ENCODE measurements around the gene APH1B.

APH1B gene

DNA sequence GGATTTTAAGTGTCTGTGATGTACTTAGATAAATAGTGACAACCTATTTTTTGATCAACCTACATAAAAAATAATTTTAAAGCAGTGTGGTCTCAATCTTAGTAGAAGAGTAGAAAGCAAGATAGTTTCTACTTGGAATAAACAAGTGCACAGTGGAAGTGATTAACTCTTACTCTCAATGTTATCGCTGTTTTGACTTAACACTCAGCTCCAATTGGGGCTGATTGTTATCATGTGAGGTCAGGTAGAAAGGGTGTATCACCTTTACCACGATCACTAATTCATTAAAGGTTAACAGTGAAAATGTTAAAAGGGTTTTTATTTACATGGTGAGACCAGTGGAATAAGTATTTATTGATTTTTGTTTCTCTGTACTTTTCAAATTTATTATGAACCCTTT lies 22.4 kb upstream of the APH1B start:
- peak in 1 of 5 experiments; percentile 41 for DNase-seq

DNA sequence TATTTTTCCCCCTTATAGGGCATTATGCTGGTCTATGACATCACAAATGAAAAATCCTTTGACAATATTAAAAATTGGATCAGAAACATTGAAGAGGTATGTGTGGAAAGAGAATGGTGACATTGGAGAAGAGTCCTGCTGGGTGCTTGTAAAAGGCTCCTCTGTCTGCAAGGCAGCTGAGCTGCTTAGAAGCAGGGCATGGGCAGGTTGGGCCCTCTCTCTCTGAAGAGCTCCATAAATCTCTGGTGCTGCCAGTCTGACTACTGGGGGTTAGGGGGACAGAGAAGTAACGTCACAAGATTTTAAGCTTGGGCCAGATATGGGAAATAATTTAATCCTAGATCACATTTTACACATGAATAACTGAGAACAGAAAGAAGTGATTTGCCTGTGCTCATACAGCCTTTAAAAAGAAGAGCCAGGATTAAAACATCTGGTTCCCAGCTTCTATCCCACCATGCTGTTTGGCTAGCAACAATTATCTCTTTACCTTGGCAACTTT lies 21.9 kb upstream of the APH1B start:
- no peak for DNase-seq

DNA sequence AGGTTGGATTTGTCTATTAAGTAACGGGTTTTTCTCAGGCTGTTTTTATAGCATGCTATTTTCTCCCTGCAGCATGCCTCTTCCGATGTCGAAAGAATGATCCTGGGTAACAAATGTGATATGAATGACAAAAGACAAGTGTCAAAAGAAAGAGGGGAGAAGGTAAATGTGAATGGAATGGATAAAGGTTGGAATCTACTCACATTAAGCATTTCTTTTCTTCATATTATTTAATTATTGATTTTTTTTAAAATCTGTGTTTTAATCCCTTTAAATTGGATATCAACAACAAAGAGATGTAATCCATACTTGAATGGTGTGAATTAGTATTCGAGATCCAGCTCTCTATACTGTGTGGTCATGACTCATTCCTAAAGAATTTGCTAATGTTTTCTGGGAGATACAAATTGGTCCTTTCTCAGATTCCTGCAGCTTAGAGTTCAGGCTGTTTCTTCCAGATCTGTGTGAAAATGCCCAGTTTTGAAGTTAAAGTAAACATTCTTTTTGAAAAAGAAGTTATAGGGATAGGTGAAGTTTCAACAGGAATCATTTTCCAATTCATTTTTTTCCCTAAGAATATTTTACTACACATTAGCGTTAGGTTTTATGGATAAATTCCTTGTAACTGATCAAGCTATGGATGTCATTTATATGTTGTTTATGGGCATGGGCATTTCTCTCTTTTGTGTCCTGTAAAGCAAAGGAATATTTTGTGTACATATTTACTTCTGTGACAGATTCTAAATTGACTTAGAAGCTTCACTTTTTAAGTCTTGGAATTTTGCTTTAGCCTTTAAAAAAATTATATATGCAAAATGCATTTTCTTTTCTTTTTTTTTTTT lies 20.8 kb upstream of the APH1B start:
- no peak for DNase-seq

DNA sequence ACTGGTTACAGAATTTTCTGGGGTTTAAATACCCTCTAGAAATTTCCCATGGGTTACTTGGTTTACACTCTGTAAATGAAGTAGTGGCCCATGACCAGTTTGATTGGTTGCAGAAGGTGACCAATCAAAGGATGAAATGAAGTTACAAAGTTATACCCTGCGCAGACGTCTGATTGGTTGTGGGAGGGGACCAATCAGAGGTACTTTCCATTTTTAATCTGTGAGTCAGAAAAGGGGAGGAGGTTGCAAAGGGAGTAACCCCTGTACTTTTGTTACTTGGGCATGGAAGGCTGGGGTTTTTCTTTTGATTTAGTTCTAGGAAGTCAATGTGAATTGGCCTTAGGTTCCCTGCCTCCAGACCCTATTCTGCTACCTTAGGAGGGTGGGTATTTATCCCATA lies 18.7 kb upstream of the APH1B start:
- DNase-seq, result no peak

DNA sequence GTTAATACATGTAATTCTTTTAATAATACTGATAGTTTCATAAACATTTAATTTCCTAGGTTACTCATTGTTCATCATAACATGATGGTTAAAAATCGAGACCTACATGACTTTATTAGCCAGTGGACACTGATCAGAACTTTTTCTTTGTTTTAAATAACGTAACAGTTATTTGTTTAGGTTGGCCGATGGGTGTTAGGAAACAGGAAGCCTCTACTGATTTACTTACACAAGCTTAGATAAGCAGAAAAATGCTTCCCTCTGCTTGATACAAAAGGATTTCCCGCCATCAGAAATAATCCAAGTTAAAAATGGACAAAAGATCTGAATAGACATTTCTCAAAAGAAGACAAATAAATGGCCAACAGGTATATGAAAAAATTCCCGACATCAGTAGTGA lies 16.6 kb upstream of the APH1B start:
- no peak for DNase-seq

DNA sequence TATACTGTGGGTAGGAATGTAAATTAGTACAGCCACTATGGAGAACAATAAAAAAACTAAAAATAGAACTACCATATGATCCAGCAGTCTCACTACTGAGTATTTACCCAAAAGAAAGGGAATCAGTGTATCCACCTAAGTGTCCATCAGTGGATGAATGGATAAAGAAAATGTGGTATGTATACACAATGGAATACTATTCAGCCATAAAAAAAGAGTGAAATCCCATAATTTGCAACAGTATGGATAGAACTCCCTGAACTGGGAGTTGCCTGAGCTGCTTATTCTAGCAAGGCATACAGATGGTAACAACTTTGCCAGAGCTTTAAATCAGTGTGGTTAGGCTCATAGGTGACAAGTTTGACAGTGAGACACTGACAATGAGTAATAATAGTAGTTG lies 16.1 kb upstream of the APH1B start:
- no peak for DNase-seq

DNA sequence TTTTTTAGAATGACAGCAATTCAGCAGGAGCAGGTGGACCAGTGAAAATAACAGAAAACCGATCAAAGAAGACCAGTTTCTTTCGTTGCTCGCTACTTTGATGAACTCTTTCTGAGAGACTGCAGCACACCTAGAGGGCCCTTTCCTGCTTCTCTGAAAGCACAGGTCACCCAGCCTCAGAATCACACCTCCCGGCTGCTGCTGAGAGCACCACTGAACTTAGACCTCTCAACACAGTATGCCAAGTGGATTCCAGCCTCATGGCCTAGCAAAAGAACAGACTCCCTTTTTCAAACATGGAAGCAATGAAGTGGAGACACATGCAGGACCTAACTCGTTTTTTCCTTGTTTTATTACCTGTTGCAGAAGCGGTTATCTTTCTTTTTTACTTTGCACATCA lies 13.9 kb upstream of the APH1B start:
- no peak for DNase-seq

DNA sequence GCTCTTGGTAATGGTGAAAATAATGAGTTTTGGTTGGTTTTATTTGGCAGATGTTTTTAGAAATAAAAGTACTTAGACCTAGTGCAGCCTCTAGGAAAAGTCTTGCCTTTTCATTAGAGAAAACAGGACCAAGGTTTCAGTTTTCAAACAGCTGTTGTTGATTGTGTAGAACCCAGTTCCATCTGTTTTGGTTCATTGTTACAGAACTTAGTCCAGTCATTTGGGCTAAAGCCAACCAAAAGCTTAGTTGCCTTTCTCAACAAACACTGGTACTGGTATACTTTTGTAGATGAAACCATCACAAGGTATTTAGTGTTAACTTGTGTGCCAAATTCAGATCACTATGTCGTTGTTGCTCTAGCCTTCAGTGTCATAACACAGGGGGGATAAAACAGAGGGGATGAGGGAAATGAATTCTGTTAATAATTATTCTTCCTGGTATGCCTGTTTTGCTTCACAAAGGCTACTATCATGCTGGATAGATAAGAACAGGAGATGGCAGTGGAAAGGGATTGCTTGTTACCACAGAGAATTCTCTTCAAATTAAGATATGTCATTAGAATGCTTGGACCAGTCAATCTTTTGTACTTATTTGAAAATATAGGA lies 12.6 kb upstream of the APH1B start:
- no peak for DNase-seq

DNA sequence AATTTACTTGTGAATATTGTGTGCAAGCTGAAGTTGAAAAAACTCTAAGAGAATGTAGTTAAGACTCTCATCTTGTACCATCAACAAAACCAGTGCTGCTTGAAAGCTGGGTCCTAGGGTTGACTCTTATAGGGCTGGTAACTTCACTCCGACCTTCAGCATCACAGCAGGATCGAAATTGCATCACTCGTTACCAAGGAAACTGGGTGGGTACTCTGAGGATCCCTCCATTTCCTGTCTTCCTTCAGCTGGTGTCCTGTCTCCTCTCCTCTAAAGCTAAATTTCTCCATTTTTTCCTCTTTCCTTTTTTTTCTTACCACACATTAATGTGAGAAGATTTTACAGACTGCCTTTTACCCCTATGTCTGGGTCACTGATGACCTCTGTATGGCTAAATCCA lies 3.0 kb upstream of the APH1B start:
- no peak for DNase-seq

DNA sequence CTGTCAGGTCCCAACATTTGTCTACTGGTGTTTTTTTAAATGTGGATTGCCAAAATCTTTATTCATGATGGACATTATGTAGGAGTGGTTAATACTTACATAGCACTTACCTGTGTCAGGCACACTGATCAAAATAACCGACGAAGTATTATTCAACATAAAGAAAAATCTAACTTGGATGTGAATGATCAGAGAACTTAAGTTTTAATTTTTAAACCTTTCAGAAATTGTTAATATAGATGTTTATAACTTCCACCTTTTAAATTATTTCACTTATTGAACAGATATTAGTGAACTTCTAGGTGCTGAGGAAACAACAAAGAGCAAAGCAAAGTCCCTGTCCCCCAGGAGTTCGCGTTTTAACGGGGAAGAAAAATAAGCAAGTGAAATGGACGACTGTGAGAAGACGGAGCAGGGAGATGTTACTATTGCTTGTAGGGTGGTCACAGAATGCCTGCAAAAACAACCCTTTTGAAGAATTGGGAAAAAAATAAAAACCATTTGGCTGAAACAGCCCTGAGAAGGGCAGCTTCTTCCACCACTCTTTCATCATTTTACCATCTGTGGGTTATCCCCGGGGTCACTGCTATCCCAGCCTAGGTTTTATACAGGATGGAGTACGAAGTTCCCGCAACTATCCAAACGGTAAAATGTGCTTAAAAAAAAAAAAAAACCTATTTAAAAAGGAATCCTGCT lies 915 bp upstream of the APH1B start:
- no peak for DNase-seq

DNA sequence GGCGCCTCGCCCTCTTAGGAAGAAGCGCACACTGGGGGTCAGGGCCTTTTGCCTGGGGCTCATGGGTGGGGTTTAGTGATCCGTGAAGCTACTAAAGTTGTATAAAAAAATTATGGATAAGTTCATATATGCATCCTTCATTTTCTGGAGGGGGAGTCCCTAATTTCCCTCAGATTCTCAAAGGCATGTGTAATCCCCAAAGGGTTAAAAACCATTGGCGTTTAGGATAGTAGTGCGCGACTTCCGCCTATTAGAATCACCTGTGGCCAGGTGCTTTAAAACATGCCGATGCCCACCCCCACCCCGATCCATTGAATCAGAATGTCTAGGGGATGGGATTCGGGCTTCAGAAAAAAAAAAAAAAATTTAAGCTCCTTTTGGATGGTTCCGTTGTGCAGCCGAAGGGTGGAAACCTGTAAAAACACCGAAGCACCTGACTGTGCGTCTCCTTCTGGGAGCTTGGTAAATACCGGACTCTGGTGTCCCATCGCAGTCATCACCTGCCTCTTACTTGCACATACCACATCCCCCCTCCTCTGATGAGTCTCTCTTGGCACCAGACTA lies 570 bp downstream of the APH1B start:
- DNase-seq, result no peak

DNA sequence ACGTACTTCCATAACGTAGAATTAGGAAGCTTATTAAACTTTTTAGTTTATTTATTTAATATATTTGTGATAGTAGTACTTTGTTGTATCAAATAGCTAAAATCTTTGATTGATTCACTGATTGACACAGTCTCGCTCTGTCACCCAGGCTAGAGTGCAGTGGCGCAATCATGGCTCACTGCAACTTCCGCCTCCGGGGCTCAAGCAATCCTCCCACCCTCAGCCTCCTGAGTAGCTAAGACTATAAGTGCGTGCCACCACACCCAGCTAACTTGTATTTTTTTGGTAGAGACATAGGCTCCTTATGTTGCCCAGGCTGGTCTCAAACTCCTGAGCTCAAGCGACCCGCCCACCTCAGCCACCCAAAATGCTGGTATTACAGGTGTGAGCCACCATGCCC lies 5.7 kb downstream of the APH1B start:
- no peak for DNase-seq

DNA sequence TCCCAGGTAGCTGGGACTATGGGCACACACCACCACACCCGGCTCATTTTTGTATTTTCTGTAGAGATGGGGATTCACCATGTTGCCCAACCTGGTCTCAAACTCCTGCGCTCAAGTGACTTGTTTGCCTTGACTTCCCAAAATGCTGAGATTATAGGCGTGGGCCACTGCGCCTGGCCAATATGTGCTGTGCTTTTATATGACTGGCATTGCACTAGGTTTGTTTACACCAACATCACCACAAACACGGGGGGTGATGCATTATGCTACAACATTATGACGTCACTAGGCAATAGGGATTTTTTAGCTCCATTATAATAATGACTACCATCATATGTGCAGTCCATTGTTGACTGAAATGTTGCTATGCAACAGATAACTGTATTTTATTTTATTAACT lies 6.9 kb downstream of the APH1B start:
- no peak for DNase-seq

DNA sequence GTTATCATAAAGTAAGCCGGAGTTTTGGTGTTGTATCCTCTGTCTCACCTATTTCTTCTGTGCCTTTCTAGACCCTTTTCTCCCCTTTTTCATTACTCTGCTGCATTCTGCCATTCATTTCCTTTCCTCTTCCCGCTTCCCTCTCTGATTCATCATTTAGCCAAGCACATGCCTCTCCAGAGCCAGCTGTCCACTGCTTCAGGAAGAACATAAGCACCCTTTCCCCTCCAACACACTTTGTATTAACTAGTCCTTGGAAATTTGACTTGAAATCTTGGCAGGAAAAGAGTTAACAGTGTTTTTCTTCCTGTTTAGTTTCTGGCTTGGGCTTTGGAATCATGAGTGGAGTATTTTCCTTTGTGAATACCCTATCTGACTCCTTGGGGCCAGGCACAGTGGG lies 9.7 kb downstream of the APH1B start:
- no peak for DNase-seq

DNA sequence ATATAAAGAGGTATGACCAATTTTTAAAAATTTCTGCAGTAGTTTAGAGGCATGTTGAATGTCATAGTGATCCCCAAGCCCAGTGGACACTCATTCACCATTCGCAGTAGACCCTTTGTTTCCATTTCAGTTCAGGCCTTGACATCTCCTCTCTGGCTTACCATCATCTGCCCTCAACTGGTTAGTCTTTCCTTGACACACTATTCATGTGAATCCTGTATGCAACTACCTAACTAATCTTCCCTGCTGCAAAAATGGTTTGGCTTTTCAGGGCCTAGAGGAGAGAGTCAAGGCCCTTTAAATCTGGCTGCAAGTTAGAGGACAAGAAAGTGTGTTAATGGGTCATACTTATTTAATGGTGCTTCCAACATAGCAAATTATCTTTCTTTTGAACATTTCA lies 10.9 kb downstream of the APH1B start:
- no peak for DNase-seq

DNA sequence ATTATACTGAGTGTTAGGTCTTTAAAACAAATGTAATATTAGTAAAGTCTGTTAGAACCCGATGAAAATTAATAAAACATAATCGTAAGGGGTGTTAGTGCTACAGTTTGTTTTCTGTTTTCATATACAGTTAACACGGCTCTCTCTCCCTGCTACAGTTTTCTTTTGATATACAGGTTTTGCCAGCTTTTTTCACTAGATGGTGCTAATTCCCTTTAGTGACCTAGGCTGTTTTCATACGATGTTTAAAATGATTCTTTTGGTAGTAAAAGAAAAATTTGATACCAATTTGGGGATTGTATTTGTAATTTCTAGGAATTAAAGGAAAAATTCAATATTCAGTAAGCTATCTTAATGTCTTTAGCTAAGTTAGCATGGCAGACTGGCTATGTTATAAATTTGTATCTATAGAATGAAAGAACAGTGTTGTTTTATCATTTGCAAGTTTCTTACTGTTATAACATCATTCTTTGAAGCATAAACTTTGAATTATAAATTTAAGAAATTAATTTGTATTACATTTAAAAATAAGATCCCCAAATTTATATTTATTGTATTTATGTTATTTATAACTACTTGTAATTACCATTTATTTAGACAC lies 11.5 kb downstream of the APH1B start:
- DNase-seq, result peak in 1 of 5 experiments; percentile 62

DNA sequence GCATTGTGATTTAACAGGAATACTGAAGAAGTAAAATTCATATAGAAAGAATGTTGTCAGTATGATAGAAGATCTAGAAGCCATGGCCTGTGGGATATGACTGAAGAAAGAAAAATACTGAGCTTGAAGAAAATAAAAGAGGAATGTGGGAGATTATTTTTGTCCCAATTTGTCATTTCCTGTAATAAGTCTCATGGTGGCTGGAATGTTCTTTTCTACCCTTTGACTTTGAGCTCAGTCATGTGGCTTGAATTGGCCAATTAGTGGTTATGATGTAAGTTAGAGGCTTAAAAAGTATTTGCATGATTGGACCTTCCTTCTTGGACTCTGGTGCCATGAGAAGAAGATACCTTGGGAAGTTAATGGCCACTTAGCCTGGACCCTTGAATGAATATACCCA lies 14.1 kb downstream of the APH1B start:
- no peak for DNase-seq

DNA sequence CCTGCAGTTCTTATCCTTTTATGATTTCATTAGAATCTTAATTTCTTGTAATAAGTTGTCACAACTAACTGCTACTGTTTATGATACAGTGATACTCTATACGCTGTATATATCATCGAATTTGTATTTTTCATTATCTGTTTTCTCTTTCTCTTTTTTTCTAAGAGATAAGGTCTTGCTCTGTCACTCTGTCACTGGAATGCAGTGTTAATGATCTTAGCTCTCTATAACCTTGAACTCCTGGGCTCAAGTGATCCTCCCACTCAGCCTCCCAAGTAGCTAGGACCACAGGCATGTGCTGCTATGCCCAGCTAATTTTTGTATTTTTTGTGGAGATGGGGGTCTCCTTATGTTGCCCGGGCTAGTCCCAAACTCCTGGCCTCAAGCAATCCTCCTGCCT lies 14.8 kb downstream of the APH1B start:
- DNase-seq, result no peak

DNA sequence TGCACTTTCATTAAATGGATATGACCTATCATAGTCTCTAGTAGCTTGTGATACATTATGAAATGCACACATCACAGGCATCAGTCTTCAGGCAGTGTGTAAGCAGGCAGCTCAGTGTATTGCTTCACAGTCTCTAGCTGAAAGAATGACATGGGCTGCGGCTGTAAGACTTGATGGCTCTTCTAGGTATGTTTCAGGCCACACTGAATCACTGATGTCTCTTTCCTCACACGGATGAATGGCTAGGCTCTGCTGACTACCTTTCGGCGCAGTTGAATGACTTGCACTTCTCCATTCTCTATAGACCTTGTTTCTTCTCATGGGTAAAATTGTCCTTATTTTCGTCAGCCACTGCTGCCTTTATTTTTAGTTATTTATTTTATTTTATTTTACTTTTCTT lies 15.4 kb downstream of the APH1B start:
- DNase-seq, result no peak

DNA sequence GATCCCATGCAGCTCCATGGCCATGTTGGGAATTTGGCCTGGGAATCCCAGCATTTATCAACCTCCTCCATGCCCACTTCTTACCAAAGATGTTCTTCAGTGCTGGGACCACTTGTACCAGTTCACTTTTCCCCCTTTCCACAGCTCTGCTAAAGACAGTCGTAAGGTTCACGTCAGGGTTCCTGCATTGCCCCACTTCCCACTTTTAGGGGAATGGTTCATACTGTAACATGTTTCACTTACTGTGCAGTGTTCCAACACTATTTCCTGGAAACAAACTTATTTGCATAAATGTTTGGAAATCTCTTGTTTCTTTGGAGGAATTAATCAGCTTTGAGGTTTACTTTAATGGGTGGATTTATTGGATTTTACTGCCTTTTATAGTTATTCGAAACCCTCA lies 17.0 kb downstream of the APH1B start:
- DNase-seq, result no peak

DNA sequence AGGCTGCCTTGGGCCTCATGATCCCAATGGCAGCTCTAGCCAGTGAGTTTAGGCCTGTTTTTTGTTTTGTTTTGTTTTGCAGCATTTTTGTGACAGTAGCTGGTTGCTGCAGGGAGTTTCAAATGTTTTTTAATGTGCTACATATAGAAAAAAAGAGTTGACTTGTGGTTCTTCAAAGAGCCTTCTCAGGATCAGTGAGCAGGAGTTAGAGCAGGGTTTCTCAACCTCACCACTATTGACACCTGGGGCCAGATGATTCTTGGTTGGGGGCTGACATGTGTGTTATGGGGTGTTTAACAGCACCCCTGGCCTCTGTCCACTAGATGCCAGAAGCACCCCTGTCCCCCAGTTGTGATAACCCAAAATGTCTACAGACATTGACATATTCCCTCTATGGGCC lies 17.9 kb downstream of the APH1B start:
- DNase-seq, result no peak

DNA sequence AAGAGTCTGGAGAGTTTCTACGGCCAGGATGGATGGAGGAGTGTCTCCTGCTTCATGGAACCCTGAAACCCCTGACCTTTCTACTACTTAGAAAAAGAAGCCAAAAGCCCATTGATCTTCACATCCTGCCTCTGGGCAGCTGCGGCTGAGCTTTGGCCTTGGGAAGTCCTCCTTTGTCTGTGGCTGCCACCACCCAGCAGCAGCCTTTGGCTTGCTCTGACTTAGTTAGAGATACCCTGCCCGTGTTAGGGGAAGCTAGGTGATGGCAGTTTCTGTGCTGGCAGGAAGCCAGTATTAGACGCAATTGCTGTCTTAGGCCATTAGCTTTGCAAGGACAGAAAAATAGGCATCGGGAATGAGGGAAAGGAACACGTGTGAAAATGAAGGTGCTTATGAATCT lies 18.8 kb downstream of the APH1B start:
- DNase-seq, result peak in 1 of 5 experiments; percentile 43

DNA sequence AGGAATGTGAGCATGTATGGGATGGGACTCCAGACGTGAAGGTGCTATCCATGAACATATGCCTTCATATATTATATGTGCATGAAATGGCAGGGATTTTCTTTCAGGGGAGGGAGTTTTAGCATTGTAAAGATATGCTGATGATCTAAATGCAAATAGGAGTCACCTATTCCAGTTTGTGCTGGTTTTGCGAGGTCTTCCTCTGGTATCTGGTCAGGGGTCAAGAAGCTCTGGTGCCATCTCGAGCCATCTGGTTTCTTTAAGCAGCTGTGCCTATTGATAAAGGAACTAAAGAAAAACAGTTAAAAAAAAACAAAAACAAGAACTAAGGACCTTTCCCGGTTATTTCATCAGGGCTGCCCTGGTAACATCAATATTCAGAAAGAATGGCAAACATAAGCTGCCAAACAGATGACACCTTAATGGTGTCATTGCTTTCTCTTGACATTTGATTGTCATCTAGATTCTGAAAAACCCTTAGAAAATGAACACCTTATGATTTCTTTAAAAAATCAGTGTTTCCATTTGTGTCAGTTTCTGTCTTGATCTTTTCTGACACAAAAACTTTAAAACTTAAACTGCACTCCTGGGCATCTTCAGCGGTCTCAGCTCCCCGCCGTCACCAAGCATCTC lies 22.7 kb downstream of the APH1B start:
- no peak for DNase-seq
